Ovary (tissue), 9 donors: Measurements from ENCODE around the gene SPIN3. TPM values are rescaled to one million over a fixed set of nuclear protein-coding genes. Genes with fewer than 3 reads are reported as not detected.

Source experiments
- DNase-seq, 5 donors: peaks; one replicate each; pipeline ENCODE4 v3.0.0-alpha.2; 2019 to 2020
- H3K27ac ChIP-seq, 2 donors: fragments of 200-600 bp; one replicate each; pipeline versions ENCODE4 v1.5.1 to v1.8.0; 2019 to 2022
- H3K27me3 ChIP-seq: fragments of 200-600 bp; one replicate; pipeline ENCODE4 v1.8.0; 2022
- H3K36me3 ChIP-seq: fragments of 200-600 bp; sonication (generic); one replicate; pipeline ENCODE4 v1.5.1; 2019
- H3K4me1 ChIP-seq: one replicate; pipeline ENCODE4 v1.8.1; 2013; ENCODE audit warnings: mild to moderate bottlenecking, moderate library complexity; ENCODE audit not compliant: insufficient read depth
- H3K4me3 ChIP-seq: fragments of 200-600 bp; sonication (generic); one replicate; pipeline ENCODE4 v1.5.1; 2017
- H3K9me3 ChIP-seq, 2 donors: fragments of 200-600 bp in 1 of 2; sonication (generic) in 1 of 2; one replicate each; pipeline versions ENCODE4 v1.5.1 to v1.8.1; 2013 to 2019; ENCODE audit warnings: mild to moderate bottlenecking in 1 of 2, moderate library complexity in 1 of 2
- EP300 ChIP-seq: sonication (generic); formaldehyde crosslinking; IDR thresholded peaks from one replicate; pipeline ENCODE4 v1.6.1; 2017; ENCODE audit warnings: antibody characterized with exemption
- POLR2A ChIP-seq: fragments of 450-650 bp; IDR thresholded peaks from one replicate; pipeline ENCODE4 v1.6.1; 2017; ENCODE audit warnings: antibody characterized with exemption, mild to moderate bottlenecking, moderate library complexity
- WGBS, 3 donors: extraction: QIAGEN DNeasy Blood & Tissue Kit in 1 of 3; methylation state at CpG; one replicate each; pipeline versions ENCODE4 v1.1.5 to v1.1.7; 2013 to 2017; 5-methylcytosine and 5-hydroxymethylcytosine counted together
- intact Hi-C, 4 donors: fragments of 100-400 bp; cut with DNase I; formaldehyde crosslinking; loops; one replicate each; pipeline versions ENCODE4 v1.11.0 to v1.15.1; 2022 to 2023
- polyA plus RNA-seq, 2 donors: library from polyadenylated mRNA; stranded (reverse); fragments of 200-250 nt in 1 of 2; fragments of 350-450 nt in 1 of 2; fragmentation: Illumina TruSeq in 1 of 2; extraction: RNeasy Lipid Tissue Mini Kit (QIAGEN cat#74804) in 1 of 2; gene quantifications; one replicate each; pipeline ENCODE4 v1.2.3, GENCODE V29; 2013 to 2014
- total RNA-seq, 7 donors: library from RNA; depleted of rRNA in 2 of 7; stranded (reverse); fragments of >200 nt in 2 of 7; fragmentation: NEBNext Ultra II Directional in 3 of 7; extraction: Animal tissue kit (Norgen Biotek cat#: 25700) in 3 of 7; gene quantifications; one replicate each; pipeline versions ENCODE4 v1.1.0 to v1.2.4, GENCODE V29; 2016 to 2023
- TF ChIP-seq, protein P1 (sequence below), 3 donors: fragments of 450-650 bp in 2 of 3; fragments of 200-600 bp in 1 of 3; IDR thresholded peaks; one replicate each; pipeline versions ENCODE4 v1.5.1 to v1.8.0; 2016 to 2022; ENCODE audit warnings: antibody characterized with exemption in 3 of 3, mild to moderate bottlenecking in 1 of 3
- donor health status: DM: no; HTN: no; CAD: no; lungs with moderate emphysema.
- donor health status: DM: no; HTN: no; CAD: no.
- donor health status: Bipolar disorder and iron deficiency.
- donor health status: DM: yes; HTN: yes; CAD: no.
- donor health status: DM: no; HTN: no; CAD: no.
- donor health status: DM: yes; HTN: yes; CAD: no.

SPIN3 gene
- total and polyA plus RNA-seq, 9 donors = 8.4 to 18.7 (median 13.8) TPM

DNA sequence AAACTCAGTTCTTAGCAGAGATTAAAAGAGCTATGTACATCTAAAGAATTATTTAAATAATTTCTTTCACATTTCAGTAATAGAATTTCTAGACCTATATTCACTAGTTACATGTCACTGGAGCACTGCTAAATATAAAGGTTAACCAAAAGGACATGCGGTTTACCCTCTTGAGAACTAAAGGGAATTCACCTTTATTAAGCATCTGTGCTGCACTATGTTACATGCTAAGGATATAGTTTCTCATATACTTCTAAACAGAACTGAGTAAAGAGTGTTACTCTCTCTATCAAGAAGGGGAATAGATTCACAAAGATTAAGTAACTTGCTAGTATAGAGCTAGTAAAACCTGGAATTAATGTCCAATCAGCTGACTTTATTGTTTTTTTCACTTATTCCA lies 7.6 kb downstream of the SPIN3 start:
- intact Hi-C loops = no loop called here
- Histone ChIP-seq H3K27me3 (no peaks in the 10 kb centered on the region), H3K4me1 (no peaks in the 10 kb centered on the region), H3K27ac (no peak overlapping the region), H3K9me3 (no peaks in the 10 kb centered on the region), H3K36me3 (no peaks in the 10 kb centered on the region), H3K4me3 (no peak overlapping the region)
- 77 to 87% (median 83%) methylated on average over 1 of the region's 1 CpG for WGBS, 3 donors
- no peak for DNase-seq
- TF ChIP-seq POLR2A (no peak), EP300 (no peak)
- TF ChIP-seq, protein P1, sequence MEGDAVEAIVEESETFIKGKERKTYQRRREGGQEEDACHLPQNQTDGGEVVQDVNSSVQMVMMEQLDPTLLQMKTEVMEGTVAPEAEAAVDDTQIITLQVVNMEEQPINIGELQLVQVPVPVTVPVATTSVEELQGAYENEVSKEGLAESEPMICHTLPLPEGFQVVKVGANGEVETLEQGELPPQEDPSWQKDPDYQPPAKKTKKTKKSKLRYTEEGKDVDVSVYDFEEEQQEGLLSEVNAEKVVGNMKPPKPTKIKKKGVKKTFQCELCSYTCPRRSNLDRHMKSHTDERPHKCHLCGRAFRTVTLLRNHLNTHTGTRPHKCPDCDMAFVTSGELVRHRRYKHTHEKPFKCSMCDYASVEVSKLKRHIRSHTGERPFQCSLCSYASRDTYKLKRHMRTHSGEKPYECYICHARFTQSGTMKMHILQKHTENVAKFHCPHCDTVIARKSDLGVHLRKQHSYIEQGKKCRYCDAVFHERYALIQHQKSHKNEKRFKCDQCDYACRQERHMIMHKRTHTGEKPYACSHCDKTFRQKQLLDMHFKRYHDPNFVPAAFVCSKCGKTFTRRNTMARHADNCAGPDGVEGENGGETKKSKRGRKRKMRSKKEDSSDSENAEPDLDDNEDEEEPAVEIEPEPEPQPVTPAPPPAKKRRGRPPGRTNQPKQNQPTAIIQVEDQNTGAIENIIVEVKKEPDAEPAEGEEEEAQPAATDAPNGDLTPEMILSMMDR (IDR thresholded peaks at IDR 0.05) = no peak

DNA sequence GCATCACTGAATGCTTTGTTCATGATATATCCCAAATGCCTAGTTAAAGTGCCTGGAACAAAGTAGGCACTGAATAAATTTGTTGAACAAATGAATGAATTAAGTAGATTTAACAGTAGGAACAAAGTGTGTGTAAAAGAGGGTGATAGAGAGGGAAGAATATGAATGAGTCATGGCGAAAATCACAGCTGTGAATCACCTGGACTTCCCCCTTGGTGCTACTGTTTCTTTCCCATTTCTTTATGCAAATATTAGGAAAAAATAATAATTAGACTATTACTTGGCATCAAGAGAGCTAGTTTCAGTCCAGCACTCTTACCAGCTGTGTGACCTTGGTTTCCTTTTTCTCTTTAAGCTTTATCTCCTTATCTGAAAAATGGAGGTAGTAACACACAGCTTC lies 9.2 kb downstream of the SPIN3 start:
- 60 to 68% (median 64%) methylated on average over 1 of the region's 1 CpG for WGBS, 3 donors
- no peaks in the 10 kb centered on the region for H3K4me1 ChIP-seq
- DNase-seq = no peak
- no peak overlapping the region for H3K27ac ChIP-seq
- TF ChIP-seq POLR2A = no peak
- TF ChIP-seq, protein P1 (IDR thresholded peaks at IDR 0.05) = no peak
- TF ChIP-seq EP300 = no peak
- H3K27me3 ChIP-seq = no peaks in the 10 kb centered on the region
- H3K9me3 ChIP-seq = no peaks in the 10 kb centered on the region
- intact Hi-C loops = no loop called here
- H3K4me3 ChIP-seq = no peak overlapping the region
- H3K36me3 ChIP-seq = no peaks in the 10 kb centered on the region

DNA sequence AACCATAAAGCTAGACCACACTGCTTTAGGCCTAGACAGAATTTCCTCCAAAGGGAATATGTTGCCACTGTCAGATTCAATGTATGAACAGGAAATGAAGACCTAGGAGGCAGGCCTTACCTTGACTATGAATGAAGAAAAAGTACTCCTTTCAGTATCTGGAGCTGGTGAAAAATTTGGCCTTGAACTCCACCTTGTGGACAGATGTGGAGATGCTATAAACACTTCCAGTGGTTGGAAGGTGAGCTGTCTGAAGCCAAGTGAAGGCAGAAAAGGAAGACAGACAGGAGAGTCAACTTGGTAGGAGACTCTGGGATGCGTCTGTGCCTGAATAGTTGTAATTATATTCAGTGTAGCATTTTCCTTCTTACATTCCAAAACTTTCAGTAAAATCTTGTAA lies 17.2 kb downstream of the SPIN3 start:
- H3K4me3 ChIP-seq = no peak overlapping the region
- no peaks in the 10 kb centered on the region for H3K27me3 ChIP-seq
- WGBS, 3 donors = 35 to 41% (median 40%) methylated on average over 1 of the region's 1 CpG
- H3K36me3 ChIP-seq = no peaks in the 10 kb centered on the region
- TF ChIP-seq POLR2A (no peak), EP300 (no peak)
- TF ChIP-seq, protein P1 (IDR thresholded peaks at IDR 0.05) = no peak
- intact Hi-C loops = no loop called here
- H3K4me1 ChIP-seq = no peaks in the 10 kb centered on the region
- H3K27ac ChIP-seq = no peak overlapping the region
- peak in 1 of 5 donors; percentile 14 for DNase-seq
- H3K9me3 ChIP-seq = no peaks in the 10 kb centered on the region

DNA sequence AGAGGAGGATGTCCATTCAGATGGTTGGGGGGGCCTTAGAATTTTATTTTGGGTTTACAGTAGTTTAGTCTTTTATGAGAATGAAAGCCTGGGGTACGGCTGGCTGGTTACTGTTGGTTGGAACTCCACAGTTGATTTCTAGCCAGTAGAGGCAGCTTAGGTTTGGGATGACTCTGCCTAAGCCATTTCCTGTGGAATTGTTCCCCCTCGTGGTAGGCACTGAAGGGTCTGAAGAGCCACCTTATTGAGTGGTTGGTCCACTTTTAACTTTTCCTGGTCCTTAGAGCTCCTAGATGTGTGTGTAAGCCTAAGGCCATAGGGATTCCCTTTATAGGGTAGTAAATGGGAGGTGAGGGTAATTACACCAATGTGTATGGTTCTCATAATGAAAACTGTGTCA lies 19.7 kb downstream of the SPIN3 start:
- H3K4me3 ChIP-seq = no peak overlapping the region
- intact Hi-C loops = no loop called here
- TF ChIP-seq EP300 (no peak), POLR2A (no peak)
- TF ChIP-seq, protein P1 (IDR thresholded peaks at IDR 0.05) = no peak
- H3K36me3 ChIP-seq = no peaks in the 10 kb centered on the region
- no peaks in the 10 kb centered on the region for H3K4me1 ChIP-seq
- no peak overlapping the region for H3K27ac ChIP-seq
- DNase-seq = no peak
- no peaks in the 10 kb centered on the region for H3K27me3 ChIP-seq
- H3K9me3 ChIP-seq = no peaks in the 10 kb centered on the region
- 45 to 55% (median 53%) methylated on average over 2 of the region's 2 CpGs for WGBS, 3 donors

DNA sequence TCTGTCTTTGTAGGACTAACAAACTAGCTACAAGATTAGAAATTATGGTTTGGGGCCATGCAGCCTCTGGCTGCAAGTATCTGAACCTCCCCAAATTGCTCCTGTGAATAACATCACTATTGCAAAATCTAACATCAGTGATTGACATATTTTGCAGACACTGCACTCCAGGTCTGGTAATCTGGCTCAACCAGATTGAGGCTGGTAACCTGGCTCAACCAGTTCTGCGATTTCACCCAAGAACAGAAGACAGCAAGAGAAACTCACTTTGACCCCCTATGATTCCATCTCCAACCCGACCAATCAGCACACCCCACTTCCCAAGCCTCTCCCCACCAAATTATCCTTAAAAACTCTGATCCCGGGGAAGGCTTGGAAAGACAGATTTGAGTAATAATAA lies 20.9 kb downstream of the SPIN3 start:
- H3K4me3 ChIP-seq = no peak overlapping the region
- intact Hi-C loops = no loop called here
- WGBS, 3 donors = 71 to 76% (median 73%) methylated on average over 3 of the region's 3 CpGs
- H3K9me3 ChIP-seq = no peaks in the 10 kb centered on the region
- TF ChIP-seq EP300 (no peak), POLR2A (no peak)
- TF ChIP-seq, protein P1 (IDR thresholded peaks at IDR 0.05) = no peak
- no peaks in the 10 kb centered on the region for H3K27me3 ChIP-seq
- H3K36me3 ChIP-seq = no peaks in the 10 kb centered on the region
- H3K27ac ChIP-seq = no peak overlapping the region
- H3K4me1 ChIP-seq = no peaks in the 10 kb centered on the region
- DNase-seq = no peak
